ENCODE data around the gene EPM2AIP1. TPM values are rescaled to one million over a fixed set of nuclear protein-coding genes. Genes with fewer than 3 reads are reported as not detected.
"Not testable (repeated sequence)": the region's sequence is repeated elsewhere in the genome, so short reads cannot be mapped to it uniquely, and the experiment has no call there.

Gene EPM2AIP1
- total RNA-seq (2022) (12.0 and 12.9 TPM in 2 replicates), Bru-seq, nascent RNA (percentile 98 among the genes with signal in this experiment), BruChase-seq, experiment 1, labeled RNA remaining after a 6-hour chase (percentile 93 among the genes with signal in this experiment), BruChase-seq, experiment 2, labeled RNA remaining after a 2-hour chase (percentile 99 among the genes with signal in this experiment)
- long read RNA-seq, full-length matches to known transcripts = 27 of 27 reads
- long read RNA-seq, partial matches to known transcripts = 0 of 27 reads
- long read RNA-seq, other reads (novel, unspliced or antisense) = 0 of 27 reads

GRCh38 chr3:36992806-36993325 lies at the start of gene EPM2AIP1:
Gene EPM2AIP1 (minus strand): TSS chr3:36993131. CDS start chr3:36993077, 54 bp downstream.
- DNase-seq (ENCODE audit: unreplicated experiment) = peak; percentile 100
- no TSS peak for BruUV-seq (replicated peaks)
- H3K9me3 Mint-ChIP-seq (ENCODE audit: unreplicated experiment) = no peaks in the 10 kb centered on the region
- no peak within 1 kb of the TSS for H3K4me3 Mint-ChIP-seq (ENCODE audit: unreplicated experiment)
- H3K4me1 Mint-ChIP-seq (ENCODE audit: insufficient read depth, unreplicated experiment) = peaks cover 7% of the 10 kb centered on the region
- intact Hi-C loops (cut with micrococcal nuclease) = loop anchor here (1.0 kb wide), 2 partner anchors 181 to 220 kb away; partner anchors contain the start of gene LRRFIP2
- POLR2A ChIA-PET = interaction anchor here (0.6 to 4.6 kb wide), 30 partner anchors 11 to 1269 kb away, joined by 3 to 32 read pairs (median 4); no protein-coding TSS in a partner anchor
- peak; percentile 14 for TF ChIP-seq CTCF (IDR thresholded peaks at IDR 0.05; ENCODE audit: unreplicated experiment)
- H3K27me3 Mint-ChIP-seq (ENCODE audit: insufficient read depth, unreplicated experiment) = no peaks in the 10 kb centered on the region
- CTCF ChIA-PET = interaction anchor here (0.6 to 2.3 kb wide), 10 partner anchors 35 to 264 kb away, joined by 3 to 11 read pairs (median 3); no protein-coding TSS in a partner anchor
- H3K27ac Mint-ChIP-seq (ENCODE audit: low read depth, unreplicated experiment) = no peak within 1 kb of the TSS
- H3K36me3 Mint-ChIP-seq (ENCODE audit: insufficient read depth, unreplicated experiment) = peaks cover 49% of the 10 kb centered on the region

DNA sequence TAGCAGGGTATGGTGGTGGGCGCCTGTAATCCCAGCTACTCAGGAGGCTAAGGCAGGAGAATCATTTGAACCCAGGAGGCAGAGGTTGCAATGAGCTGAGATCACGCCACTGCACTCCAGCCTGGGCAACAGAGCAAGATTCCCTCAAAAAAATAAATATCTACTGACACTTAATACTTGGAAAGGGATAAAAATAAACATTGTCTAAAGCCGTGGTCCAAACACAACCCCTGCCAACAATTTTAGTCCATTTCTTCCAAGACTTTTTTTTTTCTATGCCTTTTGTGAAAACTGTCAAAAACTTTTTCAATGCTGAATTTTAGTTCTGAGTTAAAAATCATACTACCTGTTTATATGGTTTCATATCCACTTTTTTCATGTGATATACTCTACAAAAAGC lies 49.8 kb upstream of the EPM2AIP1 start:
- H3K4me3 Mint-ChIP-seq (ENCODE audit: unreplicated experiment); BruUV-seq (replicated peaks); CTCF ChIA-PET; H3K27ac Mint-ChIP-seq (ENCODE audit: low read depth, unreplicated experiment); H3K9me3 Mint-ChIP-seq (ENCODE audit: unreplicated experiment); H3K4me1 Mint-ChIP-seq (ENCODE audit: insufficient read depth, unreplicated experiment); H3K27me3 Mint-ChIP-seq (ENCODE audit: insufficient read depth, unreplicated experiment); intact Hi-C loops (cut with micrococcal nuclease); DNase-seq (ENCODE audit: unreplicated experiment); POLR2A ChIA-PET: not testable (repeated sequence)
- peaks cover 52% of the 10 kb centered on the region for H3K36me3 Mint-ChIP-seq (ENCODE audit: insufficient read depth, unreplicated experiment)

DNA sequence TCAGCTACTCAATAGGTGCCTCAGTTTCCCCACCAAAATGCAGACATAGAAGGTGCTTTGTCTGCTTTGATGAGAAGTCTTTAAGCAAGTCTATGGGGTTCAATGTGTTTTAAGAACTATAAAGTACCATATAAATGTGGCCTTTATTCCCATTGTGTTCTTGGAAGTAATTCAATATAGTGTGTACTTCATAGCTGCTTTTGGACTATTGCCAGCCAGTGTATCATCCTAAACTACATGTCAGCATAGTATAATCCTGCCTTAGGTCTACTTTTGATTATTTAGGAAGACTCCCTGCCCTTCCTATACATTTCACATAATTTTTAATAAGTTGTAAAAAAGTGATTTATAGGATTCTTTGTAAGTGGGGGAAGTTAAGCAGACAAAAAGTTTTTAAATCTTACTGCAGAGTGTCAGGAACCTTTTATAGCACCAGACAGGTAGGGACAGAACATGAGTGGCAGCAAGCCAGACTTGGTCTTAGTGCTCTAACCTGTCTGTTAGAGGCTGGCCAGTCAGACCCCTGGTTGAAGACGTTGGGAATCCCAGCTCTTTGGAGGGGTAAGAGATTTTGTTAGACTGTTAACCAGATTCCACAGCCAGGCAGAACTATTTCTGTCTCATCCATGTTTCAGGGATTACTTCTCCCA lies 48.7 kb upstream of the EPM2AIP1 start:
- TF ChIP-seq CTCF (IDR thresholded peaks at IDR 0.05; ENCODE audit: unreplicated experiment) = no peak
- ChIA-PET POLR2A (interaction anchor here (0.6 to 2.2 kb wide), 4 partner anchors 11 to 48 kb away, joined by 3 to 5 read pairs (median 4); partner anchors contain the start of genes EPM2AIP1 and MLH1), CTCF (no interaction called here)
- Mint-ChIP-seq H3K27me3 (ENCODE audit: insufficient read depth, unreplicated experiment) (no peaks in the 10 kb centered on the region), H3K4me1 (ENCODE audit: insufficient read depth, unreplicated experiment) (no peaks in the 10 kb centered on the region), H3K4me3 (ENCODE audit: unreplicated experiment) (no peak overlapping the region), H3K9me3 (ENCODE audit: unreplicated experiment) (no peaks in the 10 kb centered on the region), H3K36me3 (ENCODE audit: insufficient read depth, unreplicated experiment) (peaks cover 49% of the 10 kb centered on the region), H3K27ac (ENCODE audit: low read depth, unreplicated experiment) (no peak overlapping the region)
- intact Hi-C loops (cut with micrococcal nuclease) = no loop called here
- peak; percentile 11 for DNase-seq (ENCODE audit: unreplicated experiment)
- BruUV-seq (replicated peaks) = no TSS peak

GRCh38 chr3:37040231-37040630 lies 47.3 kb upstream of the EPM2AIP1 start:
- ChIA-PET CTCF (interaction anchor here (0.7 kb wide), 2 partner anchors 30 to 52 kb away, joined by 3 to 4 read pairs; no protein-coding TSS in a partner anchor), POLR2A (interaction anchor here (0.9 to 2.2 kb wide), 4 partner anchors 11 to 47 kb away, joined by 3 to 5 read pairs (median 3); partner anchors contain the start of genes EPM2AIP1 and MLH1)
- H3K27me3 Mint-ChIP-seq (ENCODE audit: insufficient read depth, unreplicated experiment) = no peaks in the 10 kb centered on the region
- no peak overlapping the region for H3K4me3 Mint-ChIP-seq (ENCODE audit: unreplicated experiment)
- no peaks in the 10 kb centered on the region for H3K9me3 Mint-ChIP-seq (ENCODE audit: unreplicated experiment)
- no peak for TF ChIP-seq CTCF (IDR thresholded peaks at IDR 0.05; ENCODE audit: unreplicated experiment)
- no peak for DNase-seq (ENCODE audit: unreplicated experiment)
- no TSS peak for BruUV-seq (replicated peaks)
- H3K4me1 Mint-ChIP-seq (ENCODE audit: insufficient read depth, unreplicated experiment) = no peaks in the 10 kb centered on the region
- intact Hi-C loops (cut with micrococcal nuclease) = no loop called here
- no peak overlapping the region for H3K27ac Mint-ChIP-seq (ENCODE audit: low read depth, unreplicated experiment)
- H3K36me3 Mint-ChIP-seq (ENCODE audit: insufficient read depth, unreplicated experiment) = peaks cover 54% of the 10 kb centered on the region
